D721Med (cell line): Measurements from ENCODE around the gene ATP8A2.

Experiments used
- DNase-seq: peaks from one replicate; pipeline ENCODE4 v3.0.0; 2011; ENCODE audit warnings: low spot score; ENCODE audit not compliant: insufficient read length
- FAIRE-seq: peaks from 2 replicates; lab custom pipeline; 2011; peaks lifted over from hg19 to GRCh38; lab: Jason Lieb, UNC
- CTCF ChIP-seq: IDR thresholded peaks from 2 replicates; pipeline ENCODE4 v1.5.1; 2012; ENCODE audit warnings: mild to moderate bottlenecking, control low read depth; ENCODE audit not compliant: insufficient read depth; ENCODE audit errors: missing control alignments

The ATP8A2 gene

GRCh38 chr13:25371158-25371874 lies 458 bp upstream of the ATP8A2 start:
- FAIRE-seq (no peak), DNase-seq (no peak)
- TF ChIP-seq CTCF, result no peak

GRCh38 chr13:25372284-25373081 lies 709 bp downstream of the ATP8A2 start:
- no peak for FAIRE-seq
- TF ChIP-seq CTCF, result no peak
- DNase-seq, result no peak

- peak; percentile 64 for TF ChIP-seq CTCF
- no peak for FAIRE-seq
- DNase-seq, result no peak
Observed at GRCh38 chr13:25375727-25376358, 4.1 kb downstream of the ATP8A2 start.

GRCh38 chr13:25377244-25377962 lies 5.6 kb downstream of the ATP8A2 start:
- FAIRE-seq, result no peak
- no peak for TF ChIP-seq CTCF
- no peak for DNase-seq

GRCh38 chr13:25378528-25378927 lies 6.8 kb downstream of the ATP8A2 start:
- DNase-seq, result no peak
- FAIRE-seq, result no peak
- TF ChIP-seq CTCF, result no peak

GRCh38 chr13:25379011-25379410 lies 7.2 kb downstream of the ATP8A2 start:
- FAIRE-seq (no peak), DNase-seq (no peak)
- no peak for TF ChIP-seq CTCF
